Measurements from ENCODE around the gene SNX5.

SNX5 gene

DNA sequence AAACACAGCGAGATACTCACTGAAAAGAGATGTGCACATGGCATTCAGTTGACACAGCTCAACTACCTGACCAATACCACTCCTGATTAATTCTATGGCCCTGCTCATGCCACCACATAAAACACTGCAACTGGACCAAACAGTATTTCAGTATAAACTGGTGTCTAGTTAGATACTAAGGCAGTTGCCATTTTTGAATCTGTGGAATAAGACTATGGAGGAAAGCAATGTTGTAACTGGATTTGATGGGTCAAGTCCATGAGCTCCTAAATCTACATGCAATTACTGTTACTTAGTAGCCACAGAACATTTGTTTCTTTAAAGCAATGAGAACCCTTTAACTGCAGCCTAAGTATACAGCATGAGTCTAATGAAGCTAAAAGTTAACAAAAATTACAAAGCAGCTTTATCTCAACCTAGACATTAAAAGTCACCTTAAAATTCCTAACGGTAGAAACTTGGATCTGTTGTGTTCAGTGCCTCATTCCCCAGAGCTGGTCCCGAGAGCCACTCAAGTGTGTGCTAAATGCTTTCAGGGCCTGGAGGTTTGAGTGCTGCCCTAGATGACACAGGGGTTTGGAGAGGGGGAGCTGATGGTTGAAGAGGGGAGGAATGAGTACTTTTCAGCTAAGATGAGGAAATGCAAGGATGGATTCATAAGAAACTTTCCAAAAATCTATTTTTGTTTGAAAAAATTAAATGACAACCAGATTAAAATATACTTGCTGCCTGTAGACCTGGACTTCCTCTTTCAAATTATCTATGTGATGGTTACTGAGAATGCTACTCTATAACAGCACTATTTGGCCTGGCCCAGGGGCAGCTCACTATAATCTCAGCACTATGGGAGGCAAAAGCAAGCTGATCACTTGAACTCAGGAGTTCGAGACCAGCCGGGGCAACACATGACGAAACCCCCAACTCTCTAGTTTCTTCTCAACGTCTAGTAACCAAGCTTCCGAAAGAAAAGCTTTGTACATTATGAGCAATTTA lies 15.6 kb downstream of the SNX5 start:
- no peak for DNase-seq (ENCODE audit: low read depth in 1 of 2, low spot score in 1 of 2)
- in situ Hi-C loops (cut with HindIII; ENCODE audit: low pct_unique_long_range_greater_than_20kb, low sequenced_read_pairs): no loop called here
- no peak for TF ChIP-seq JUND (IDR thresholded peaks at IDR 0.05; ENCODE audit: low read depth)

DNA sequence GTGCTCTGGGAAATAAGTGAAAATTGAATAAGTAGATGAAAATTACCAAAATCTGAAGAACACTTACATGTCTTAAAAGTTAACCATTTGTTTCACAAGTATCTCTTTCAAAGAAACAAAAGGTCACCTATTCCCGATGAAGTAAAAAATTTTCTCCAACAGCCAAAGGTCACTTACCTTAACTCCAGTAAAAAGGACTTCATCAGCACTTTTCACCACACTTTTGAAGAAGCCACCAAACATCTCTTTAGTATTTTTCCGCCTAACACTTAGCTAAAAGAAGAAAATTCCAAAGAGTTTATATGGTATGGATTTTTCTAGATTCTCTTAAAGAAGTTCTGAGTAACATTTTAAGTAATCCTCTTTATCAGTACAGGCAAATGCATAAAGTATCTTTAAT lies 17.3 kb downstream of the SNX5 start:
- in situ Hi-C loops (cut with HindIII; ENCODE audit: low pct_unique_long_range_greater_than_20kb, low sequenced_read_pairs): no loop called here
- TF ChIP-seq JUND (IDR thresholded peaks at IDR 0.05; ENCODE audit: low read depth): no peak
- DNase-seq (ENCODE audit: low read depth in 1 of 2, low spot score in 1 of 2): no peak

GRCh38 chr20:17950670-17951069 lies 17.9 kb downstream of the SNX5 start:
- DNase-seq (ENCODE audit: low read depth in 1 of 2, low spot score in 1 of 2): no peak
- no peak for TF ChIP-seq JUND (IDR thresholded peaks at IDR 0.05; ENCODE audit: low read depth)
- in situ Hi-C loops (cut with HindIII; ENCODE audit: low pct_unique_long_range_greater_than_20kb, low sequenced_read_pairs): no loop called here

GRCh38 chr20:17949899-17950298 lies 18.7 kb downstream of the SNX5 start:
- no peak for TF ChIP-seq JUND (IDR thresholded peaks at IDR 0.05; ENCODE audit: low read depth)
- in situ Hi-C loops (cut with HindIII; ENCODE audit: low pct_unique_long_range_greater_than_20kb, low sequenced_read_pairs): no loop called here

DNA sequence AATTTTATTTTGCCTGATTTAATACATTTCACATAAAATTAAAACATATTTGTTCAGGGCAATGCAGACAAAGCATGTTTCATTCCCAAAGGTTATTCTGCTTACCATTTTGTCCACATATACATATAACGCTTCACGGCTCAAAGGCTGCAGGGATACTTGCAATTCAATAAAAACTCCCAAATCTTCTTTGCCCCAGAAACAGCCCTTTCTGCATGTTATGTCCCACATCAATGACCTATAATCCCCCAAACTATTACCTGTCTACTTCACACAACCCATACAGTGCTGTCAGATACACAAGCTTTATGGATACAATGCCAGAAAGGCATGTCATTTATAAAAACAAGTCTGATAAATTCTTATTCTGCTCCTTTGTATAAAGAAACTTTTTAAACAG lies 20.2 kb downstream of the SNX5 start:
- in situ Hi-C loops (cut with HindIII; ENCODE audit: low pct_unique_long_range_greater_than_20kb, low sequenced_read_pairs): no loop called here
- TF ChIP-seq JUND (IDR thresholded peaks at IDR 0.05; ENCODE audit: low read depth): no peak

More at GRCh38 chr20:17949899-17950298, 18.7 kb downstream of the SNX5 start:
- DNase-seq (ENCODE audit: low read depth in 1 of 2, low spot score in 1 of 2): no peak

DNA sequence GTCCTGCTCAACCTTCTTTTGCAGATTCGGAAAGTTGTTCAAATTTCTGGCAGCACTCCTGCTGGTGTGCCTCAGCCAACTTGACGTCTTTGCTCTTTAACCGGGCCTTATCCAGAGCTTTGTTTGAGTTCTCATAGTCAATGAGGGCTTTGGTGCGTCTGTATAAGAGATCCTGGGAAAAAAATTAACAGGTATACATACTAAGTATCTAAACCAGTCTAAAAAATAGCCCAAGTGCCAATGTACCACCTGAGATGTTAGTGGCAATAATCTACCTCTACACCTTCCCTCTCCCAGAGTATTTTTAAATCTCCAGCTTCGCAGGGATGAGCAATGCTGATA lies 21.1 kb downstream of the SNX5 start:
- no peak for DNase-seq (ENCODE audit: low read depth in 1 of 2, low spot score in 1 of 2)
- in situ Hi-C loops (cut with HindIII; ENCODE audit: low pct_unique_long_range_greater_than_20kb, low sequenced_read_pairs): no loop called here
- TF ChIP-seq JUND (IDR thresholded peaks at IDR 0.05; ENCODE audit: low read depth): no peak

More for the DNA sequence above, 20.2 kb downstream of the SNX5 start:
- DNase-seq (ENCODE audit: low read depth in 1 of 2, low spot score in 1 of 2): no peak

DNA sequence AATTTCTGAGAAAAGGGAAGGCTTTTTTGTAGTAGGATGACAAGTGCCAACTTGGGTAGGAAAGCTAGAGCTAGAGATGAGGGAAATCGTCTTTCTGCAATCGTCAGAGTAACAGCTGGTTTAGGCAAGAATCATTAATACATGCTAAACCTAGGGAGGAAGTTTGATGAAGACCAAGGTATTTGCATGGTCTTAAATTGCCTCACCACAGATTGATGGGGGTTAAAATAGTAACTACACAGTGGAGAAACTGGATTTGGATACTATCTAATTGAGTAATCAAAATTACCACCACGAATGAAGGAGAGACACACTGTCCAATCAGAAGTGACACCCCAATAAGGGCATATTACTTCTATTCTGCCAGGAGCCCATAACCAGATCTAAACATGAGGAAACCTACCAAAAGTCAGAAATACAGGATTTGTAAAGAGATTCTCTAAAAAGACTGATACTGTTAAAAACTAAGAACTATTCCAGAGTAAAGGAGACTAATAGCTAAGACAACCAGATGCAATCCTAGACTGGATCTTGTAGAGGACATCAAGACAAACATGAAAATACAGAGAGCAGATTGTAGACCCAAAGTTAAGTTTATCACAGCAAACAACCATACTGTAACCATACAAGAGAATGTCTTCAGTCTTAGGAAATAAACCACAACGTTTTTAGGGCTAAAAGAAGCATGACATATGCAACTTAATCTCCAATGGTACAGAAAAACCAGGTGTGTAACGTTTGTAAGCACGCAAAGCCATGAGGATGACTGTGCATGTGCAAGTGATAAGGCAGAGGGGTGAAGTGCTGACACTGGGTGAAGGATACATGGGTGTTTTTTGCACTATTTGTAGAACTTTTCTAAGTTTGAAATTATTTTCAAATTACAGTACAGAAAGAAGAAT lies 21.8 kb downstream of the SNX5 start:
- in situ Hi-C loops (cut with HindIII; ENCODE audit: low pct_unique_long_range_greater_than_20kb, low sequenced_read_pairs): no loop called here
- no peak for DNase-seq (ENCODE audit: low read depth in 1 of 2, low spot score in 1 of 2)
- TF ChIP-seq JUND (IDR thresholded peaks at IDR 0.05; ENCODE audit: low read depth): no peak

- in situ Hi-C loops (cut with HindIII; ENCODE audit: low pct_unique_long_range_greater_than_20kb, low sequenced_read_pairs): no loop called here
Observed at GRCh38 chr20:17946040-17946439, 22.6 kb downstream of the SNX5 start.

GRCh38 chr20:17944854-17945474 lies 23.6 kb downstream of the SNX5 start:
- in situ Hi-C loops (cut with HindIII; ENCODE audit: low pct_unique_long_range_greater_than_20kb, low sequenced_read_pairs): no loop called here
- no peak for DNase-seq (ENCODE audit: low read depth in 1 of 2, low spot score in 1 of 2)
- no peak for TF ChIP-seq JUND (IDR thresholded peaks at IDR 0.05; ENCODE audit: low read depth)

More at GRCh38 chr20:17946040-17946439, 22.6 kb downstream of the SNX5 start:
- DNase-seq (ENCODE audit: low read depth in 1 of 2, low spot score in 1 of 2): no peak
- no peak for TF ChIP-seq JUND (IDR thresholded peaks at IDR 0.05; ENCODE audit: low read depth)

- no peak for TF ChIP-seq JUND (IDR thresholded peaks at IDR 0.05; ENCODE audit: low read depth)
- in situ Hi-C loops (cut with HindIII; ENCODE audit: low pct_unique_long_range_greater_than_20kb, low sequenced_read_pairs): no loop called here
- no peak for DNase-seq (ENCODE audit: low read depth in 1 of 2, low spot score in 1 of 2)
Observed at GRCh38 chr20:17943343-17943742, 25.3 kb downstream of the SNX5 start.

DNA sequence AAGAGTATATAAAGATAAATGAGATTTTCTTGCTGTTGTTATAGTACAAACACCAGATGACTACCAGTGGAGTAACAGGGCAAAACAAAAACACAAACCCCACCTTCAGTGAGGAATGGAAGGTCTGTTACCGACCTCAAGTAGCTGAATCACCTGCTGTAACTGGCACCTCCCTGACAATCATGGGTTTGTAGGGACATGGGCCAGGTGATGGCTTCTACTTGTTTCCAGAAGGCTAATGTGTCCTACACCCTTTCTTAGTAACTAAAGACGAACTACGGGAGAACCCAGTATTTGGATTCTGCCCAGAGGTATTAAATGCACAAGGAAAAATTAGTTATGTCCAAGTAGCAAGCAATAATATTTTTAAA lies 26.8 kb downstream of the SNX5 start:
- no peak for TF ChIP-seq JUND (IDR thresholded peaks at IDR 0.05; ENCODE audit: low read depth)
- DNase-seq (ENCODE audit: low read depth in 1 of 2, low spot score in 1 of 2): no peak
- in situ Hi-C loops (cut with HindIII; ENCODE audit: low pct_unique_long_range_greater_than_20kb, low sequenced_read_pairs): no loop called here

DNA sequence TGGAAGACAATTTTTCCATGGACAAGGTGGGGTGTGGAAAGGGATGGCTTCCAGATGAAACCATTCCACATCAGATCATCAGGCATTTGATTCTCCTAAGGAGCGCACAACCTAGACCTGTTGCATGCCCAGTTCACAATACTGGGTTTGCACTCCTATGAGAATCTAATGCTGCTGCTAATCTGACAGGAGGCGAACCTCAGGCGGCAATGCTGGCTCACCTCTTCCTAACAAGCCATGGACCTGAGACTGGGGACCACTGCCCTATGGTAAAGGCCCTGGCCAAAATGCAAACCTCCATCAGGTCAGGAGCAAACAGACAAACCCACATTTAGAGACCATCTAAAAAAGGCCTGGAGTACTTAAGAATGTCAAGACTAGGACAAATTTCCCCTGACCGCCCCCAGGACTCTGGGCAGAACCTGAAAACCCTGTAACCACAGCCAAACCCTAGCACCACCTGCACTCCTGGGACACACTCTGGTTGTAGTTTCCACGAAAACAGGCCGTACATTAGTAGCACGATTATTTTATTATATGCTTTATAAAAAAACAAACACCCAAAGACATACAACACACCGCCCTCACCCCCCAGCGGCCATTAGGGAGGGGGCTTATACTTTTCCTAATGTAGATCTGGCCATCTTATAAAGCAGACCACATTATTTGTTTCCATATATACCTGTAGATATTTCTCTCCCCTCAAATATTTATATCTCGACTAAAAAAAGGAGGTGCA lies 27.3 kb downstream of the SNX5 start:
- DNase-seq (ENCODE audit: low read depth in 1 of 2, low spot score in 1 of 2): no peak
- in situ Hi-C loops (cut with HindIII; ENCODE audit: low pct_unique_long_range_greater_than_20kb, low sequenced_read_pairs): no loop called here
- no peak for TF ChIP-seq JUND (IDR thresholded peaks at IDR 0.05; ENCODE audit: low read depth)
